Measurements from ENCODE around the gene L3MBTL4.

The L3MBTL4 gene

DNA sequence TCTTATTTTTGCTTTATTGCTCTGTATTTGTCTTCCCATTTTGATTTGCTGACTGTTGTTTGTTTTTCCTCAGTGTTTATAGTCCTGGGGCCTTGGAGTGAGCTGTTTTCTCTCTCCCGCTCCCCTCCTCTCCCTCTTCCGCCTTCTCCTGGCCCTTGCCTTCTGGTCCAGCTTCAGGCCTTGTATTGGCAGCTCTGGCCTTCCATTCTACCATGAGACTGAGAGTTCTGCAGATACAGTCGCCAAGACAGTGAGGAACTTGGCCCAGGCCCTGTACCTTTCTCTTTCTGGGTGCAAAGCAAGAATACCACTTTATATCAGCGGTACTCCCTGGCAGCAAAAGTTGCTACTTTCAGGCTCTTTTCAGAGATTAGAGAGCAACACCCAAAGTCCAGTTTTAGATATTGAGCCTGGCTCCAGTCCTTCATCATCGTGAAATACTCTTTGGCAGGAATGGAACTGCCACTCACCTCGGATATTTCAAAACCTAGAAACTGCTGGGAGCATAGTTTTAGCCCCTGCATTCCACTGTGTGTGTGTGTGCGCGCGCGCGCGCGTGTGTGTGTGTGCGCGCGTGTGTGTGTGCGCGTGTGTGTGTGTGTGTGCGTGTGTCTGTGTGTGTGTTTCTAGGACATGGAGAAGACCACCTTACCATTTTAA is 17.1 kb upstream of the L3MBTL4 start (continued):
- TF ChIP-seq, protein P1, sequence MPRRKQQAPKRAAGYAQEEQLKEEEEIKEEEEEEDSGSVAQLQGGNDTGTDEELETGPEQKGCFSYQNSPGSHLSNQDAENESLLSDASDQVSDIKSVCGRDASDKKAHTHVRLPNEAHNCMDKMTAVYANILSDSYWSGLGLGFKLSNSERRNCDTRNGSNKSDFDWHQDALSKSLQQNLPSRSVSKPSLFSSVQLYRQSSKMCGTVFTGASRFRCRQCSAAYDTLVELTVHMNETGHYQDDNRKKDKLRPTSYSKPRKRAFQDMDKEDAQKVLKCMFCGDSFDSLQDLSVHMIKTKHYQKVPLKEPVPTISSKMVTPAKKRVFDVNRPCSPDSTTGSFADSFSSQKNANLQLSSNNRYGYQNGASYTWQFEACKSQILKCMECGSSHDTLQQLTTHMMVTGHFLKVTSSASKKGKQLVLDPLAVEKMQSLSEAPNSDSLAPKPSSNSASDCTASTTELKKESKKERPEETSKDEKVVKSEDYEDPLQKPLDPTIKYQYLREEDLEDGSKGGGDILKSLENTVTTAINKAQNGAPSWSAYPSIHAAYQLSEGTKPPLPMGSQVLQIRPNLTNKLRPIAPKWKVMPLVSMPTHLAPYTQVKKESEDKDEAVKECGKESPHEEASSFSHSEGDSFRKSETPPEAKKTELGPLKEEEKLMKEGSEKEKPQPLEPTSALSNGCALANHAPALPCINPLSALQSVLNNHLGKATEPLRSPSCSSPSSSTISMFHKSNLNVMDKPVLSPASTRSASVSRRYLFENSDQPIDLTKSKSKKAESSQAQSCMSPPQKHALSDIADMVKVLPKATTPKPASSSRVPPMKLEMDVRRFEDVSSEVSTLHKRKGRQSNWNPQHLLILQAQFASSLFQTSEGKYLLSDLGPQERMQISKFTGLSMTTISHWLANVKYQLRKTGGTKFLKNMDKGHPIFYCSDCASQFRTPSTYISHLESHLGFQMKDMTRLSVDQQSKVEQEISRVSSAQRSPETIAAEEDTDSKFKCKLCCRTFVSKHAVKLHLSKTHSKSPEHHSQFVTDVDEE (CRISPR knock-in tag; IDR thresholded peaks at IDR 0.05), result no peak

DNA sequence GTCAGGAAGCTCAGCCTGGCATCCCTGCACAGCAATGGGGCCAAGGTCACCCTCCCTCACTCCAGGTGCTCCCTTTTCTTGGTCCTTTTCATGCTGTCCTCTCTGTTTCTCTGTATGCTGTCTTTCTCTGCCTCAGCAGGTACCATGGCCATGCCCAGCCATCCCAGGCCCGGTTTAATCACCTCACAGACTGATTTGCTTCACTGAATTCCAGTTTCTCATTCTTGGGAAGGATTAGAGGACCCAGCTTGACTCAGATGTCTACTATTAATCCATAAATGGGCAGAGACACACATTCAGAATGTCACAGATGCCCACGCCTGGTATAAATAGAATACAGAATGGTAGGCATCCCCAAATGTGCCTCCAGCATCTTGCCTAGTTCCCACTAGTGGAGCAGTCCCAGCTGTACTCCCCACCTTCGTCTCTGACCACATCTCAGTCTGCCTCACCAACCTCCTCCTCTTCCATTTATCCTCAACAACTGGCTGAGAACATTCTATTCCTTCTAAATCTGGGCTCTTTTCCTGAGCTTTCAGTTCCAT is 14.2 kb upstream of the L3MBTL4 start:
- TF ChIP-seq, protein P2, sequence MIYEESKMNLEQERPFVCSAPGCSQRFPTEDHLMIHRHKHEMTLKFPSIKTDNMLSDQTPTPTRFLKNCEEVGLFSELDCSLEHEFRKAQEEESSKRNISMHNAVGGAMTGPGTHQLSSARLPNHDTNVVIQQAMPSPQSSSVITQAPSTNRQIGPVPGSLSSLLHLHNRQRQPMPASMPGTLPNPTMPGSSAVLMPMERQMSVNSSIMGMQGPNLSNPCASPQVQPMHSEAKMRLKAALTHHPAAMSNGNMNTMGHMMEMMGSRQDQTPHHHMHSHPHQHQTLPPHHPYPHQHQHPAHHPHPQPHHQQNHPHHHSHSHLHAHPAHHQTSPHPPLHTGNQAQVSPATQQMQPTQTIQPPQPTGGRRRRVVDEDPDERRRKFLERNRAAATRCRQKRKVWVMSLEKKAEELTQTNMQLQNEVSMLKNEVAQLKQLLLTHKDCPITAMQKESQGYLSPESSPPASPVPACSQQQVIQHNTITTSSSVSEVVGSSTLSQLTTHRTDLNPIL (CRISPR knock-in tag; IDR thresholded peaks at IDR 0.05; ENCODE audit: low read depth), result no peak
- TF ChIP-seq ZFP3 (CRISPR knock-in tag; IDR thresholded peaks at IDR 0.05), result no peak
- TF ChIP-seq, protein P3, sequence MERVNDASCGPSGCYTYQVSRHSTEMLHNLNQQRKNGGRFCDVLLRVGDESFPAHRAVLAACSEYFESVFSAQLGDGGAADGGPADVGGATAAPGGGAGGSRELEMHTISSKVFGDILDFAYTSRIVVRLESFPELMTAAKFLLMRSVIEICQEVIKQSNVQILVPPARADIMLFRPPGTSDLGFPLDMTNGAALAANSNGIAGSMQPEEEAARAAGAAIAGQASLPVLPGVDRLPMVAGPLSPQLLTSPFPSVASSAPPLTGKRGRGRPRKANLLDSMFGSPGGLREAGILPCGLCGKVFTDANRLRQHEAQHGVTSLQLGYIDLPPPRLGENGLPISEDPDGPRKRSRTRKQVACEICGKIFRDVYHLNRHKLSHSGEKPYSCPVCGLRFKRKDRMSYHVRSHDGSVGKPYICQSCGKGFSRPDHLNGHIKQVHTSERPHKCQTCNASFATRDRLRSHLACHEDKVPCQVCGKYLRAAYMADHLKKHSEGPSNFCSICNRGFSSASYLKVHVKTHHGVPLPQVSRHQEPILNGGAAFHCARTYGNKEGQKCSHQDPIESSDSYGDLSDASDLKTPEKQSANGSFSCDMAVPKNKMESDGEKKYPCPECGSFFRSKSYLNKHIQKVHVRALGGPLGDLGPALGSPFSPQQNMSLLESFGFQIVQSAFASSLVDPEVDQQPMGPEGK (CRISPR knock-in tag; IDR thresholded peaks at IDR 0.05; ENCODE audit: borderline replicate concordance), result no peak
- no peak for TF ChIP-seq ZNF8 (CRISPR knock-in tag; IDR thresholded peaks at IDR 0.05)
- TF ChIP-seq OSR1 (CRISPR knock-in tag; IDR thresholded peaks at IDR 0.05), result no peak
- no peak for TF ChIP-seq PPARA (CRISPR knock-in tag; IDR thresholded peaks at IDR 0.05; ENCODE audit: borderline replicate concordance)
- TF ChIP-seq TCF4 (CRISPR knock-in tag; IDR thresholded peaks at IDR 0.05; ENCODE audit: borderline replicate concordance), result no peak
- no peak for TF ChIP-seq ESRRG (CRISPR knock-in tag; IDR thresholded peaks at IDR 0.05)
- no peak for TF ChIP-seq SNAI2 (CRISPR knock-in tag; IDR thresholded peaks at IDR 0.05)
- TF ChIP-seq ISL1 (CRISPR knock-in tag; IDR thresholded peaks at IDR 0.05), result no peak
- no peak for TF ChIP-seq GLIS3 (CRISPR knock-in tag; IDR thresholded peaks at IDR 0.05)
- TF ChIP-seq ZNF70 (CRISPR knock-in tag; IDR thresholded peaks at IDR 0.05), result no peak
- no peak for TF ChIP-seq TOX (CRISPR knock-in tag; IDR thresholded peaks at IDR 0.05; ENCODE audit: borderline replicate concordance)
- TF ChIP-seq, protein P4, sequence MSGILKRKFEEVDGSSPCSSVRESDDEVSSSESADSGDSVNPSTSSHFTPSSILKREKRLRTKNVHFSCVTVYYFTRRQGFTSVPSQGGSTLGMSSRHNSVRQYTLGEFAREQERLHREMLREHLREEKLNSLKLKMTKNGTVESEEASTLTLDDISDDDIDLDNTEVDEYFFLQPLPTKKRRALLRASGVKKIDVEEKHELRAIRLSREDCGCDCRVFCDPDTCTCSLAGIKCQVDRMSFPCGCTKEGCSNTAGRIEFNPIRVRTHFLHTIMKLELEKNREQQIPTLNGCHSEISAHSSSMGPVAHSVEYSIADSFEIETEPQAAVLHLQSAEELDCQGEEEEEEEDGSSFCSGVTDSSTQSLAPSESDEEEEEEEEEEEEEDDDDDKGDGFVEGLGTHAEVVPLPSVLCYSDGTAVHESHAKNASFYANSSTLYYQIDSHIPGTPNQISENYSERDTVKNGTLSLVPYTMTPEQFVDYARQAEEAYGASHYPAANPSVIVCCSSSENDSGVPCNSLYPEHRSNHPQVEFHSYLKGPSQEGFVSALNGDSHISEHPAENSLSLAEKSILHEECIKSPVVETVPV (CRISPR knock-in tag; IDR thresholded peaks at IDR 0.05), result no peak
- no peak for TF ChIP-seq ARNTL (CRISPR knock-in tag; IDR thresholded peaks at IDR 0.05; ENCODE audit: borderline replicate concordance, low read depth)
- TF ChIP-seq ZFP30 (CRISPR knock-in tag; IDR thresholded peaks at IDR 0.05), result no peak
- no peak for ATAC-seq

DNA sequence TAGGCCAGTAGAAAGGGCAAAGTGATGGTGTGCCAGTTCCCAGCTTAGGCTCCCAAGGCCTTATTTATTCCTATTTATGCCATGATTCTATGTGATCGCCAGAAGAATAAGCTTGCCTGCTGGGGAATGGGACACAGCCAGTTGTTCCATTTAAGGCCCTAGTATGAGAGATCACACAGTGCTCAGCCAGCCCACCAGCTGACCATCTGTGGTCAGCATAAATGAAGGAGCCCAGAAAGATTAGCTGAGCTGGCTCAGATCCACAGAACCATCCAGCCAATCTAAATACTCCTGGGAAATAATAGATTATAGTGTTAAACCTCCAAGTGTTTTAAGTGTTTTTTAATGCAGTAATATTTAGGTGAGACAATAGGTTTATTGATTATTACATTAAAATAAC is 12.6 kb upstream of the L3MBTL4 start:
- TF ChIP-seq ZFP3 (CRISPR knock-in tag; IDR thresholded peaks at IDR 0.05) (no peak), ARNTL (CRISPR knock-in tag; IDR thresholded peaks at IDR 0.05; ENCODE audit: borderline replicate concordance, low read depth) (no peak)
- TF ChIP-seq, protein P1 (CRISPR knock-in tag; IDR thresholded peaks at IDR 0.05), result no peak
- TF ChIP-seq, protein P3 (CRISPR knock-in tag; IDR thresholded peaks at IDR 0.05; ENCODE audit: borderline replicate concordance), result no peak
- ATAC-seq, result no peak
